Thyroid gland (tissue), 4 donors: ENCODE data around the gene MANF. TPM values are rescaled to one million over a fixed set of nuclear protein-coding genes. Genes with fewer than 3 reads are reported as not detected.

Source experiments
- DNase-seq, 2 donors: peaks; one replicate each; pipeline ENCODE4 v3.0.0-alpha.2; 2019
- H3K27ac ChIP-seq, 3 donors: fragments of 200-600 bp; sonication (generic); 1 replicate in 2 of 3; 2 replicates in 1 of 3; pipeline ENCODE4 v1.5.1; 2016 to 2019; ENCODE audit warnings: mild to moderate bottlenecking in 1 of 3, moderate library complexity in 1 of 3
- H3K27me3 ChIP-seq: fragments of 200-600 bp; sonication (generic); one replicate; pipeline ENCODE4 v1.5.1; 2019
- H3K36me3 ChIP-seq, 2 donors: fragments of 200-600 bp; sonication (generic); one replicate each; pipeline ENCODE4 v1.5.1; 2016 to 2019
- H3K4me1 ChIP-seq, 2 donors: fragments of 200-600 bp; sonication (generic); one replicate each; pipeline ENCODE4 v1.5.1; 2017 to 2019
- H3K4me3 ChIP-seq, 3 donors: fragments of 200-600 bp; sonication (generic); replicated peaks in 1 of 3; 1 replicate in 2 of 3; 2 replicates in 1 of 3; pipeline ENCODE4 v1.5.1; 2016; ENCODE audit warnings: mild to moderate bottlenecking in 1 of 3
- H3K9me3 ChIP-seq: fragments of 200-600 bp; sonication (generic); one replicate; pipeline ENCODE4 v1.5.1; 2017
- CTCF ChIP-seq, 6 experiments: fragments of 200-600 bp in 3 of 6; fragments of 450-650 bp in 3 of 6; sonication (generic) in 3 of 6; IDR thresholded peaks; one replicate each; pipeline ENCODE4 v1.5.1; 2016 to 2019; ENCODE audit warnings: antibody characterized with exemption in 6 of 6, mild to moderate bottlenecking in 2 of 6, inconsistent platforms in 1 of 6, moderate library complexity in 1 of 6
- POLR2A ChIP-seq, 2 donors: fragments of 450-650 bp; IDR thresholded peaks; one replicate each; pipeline ENCODE4 v1.6.1; 2017; ENCODE audit warnings: antibody characterized with exemption in 2 of 2, mild to moderate bottlenecking in 2 of 2, moderate library complexity in 1 of 2
- WGBS, 2 donors: methylation state at CpG; one replicate each; pipeline ENCODE4 v1.1.5; 2017; 5-methylcytosine and 5-hydroxymethylcytosine counted together
- intact Hi-C: fragments of 100-400 bp; cut with DNase I; formaldehyde crosslinking; loops from one replicate; pipeline ENCODE4 v1.15.1; 2023
- total RNA-seq, 4 donors: library from RNA; depleted of rRNA; stranded (reverse); fragments of >200 nt; gene quantifications; one replicate each; pipeline ENCODE4 v1.2.3, GENCODE V29; 2016

MANF gene
- total RNA-seq, 4 donors from 2014 or later, result 79.7 to 312 (median 189) TPM

DNA sequence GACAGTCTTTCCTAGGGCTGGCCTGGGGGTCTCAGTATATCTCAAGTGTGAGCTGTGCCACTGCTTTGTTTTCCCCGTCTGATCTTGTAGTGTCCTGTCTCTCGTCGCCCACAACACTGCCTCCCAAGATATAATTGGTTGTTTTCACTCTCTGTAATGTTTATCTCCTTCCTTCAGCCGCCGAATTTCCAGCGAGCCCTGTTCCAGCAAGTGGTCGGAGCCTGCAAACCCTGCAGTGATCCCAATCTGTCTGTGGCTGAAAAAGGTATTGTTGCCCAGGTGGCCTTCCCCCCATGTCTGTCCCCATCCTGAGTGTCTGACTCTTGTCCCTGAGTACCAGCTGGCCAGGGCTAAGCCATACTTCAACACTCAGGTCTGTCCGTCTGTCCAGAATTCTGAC lies 9.5 kb upstream of the MANF start:
- Histone ChIP-seq H3K36me3 (peaks cover 0 to 11% of the 10 kb centered on the region in 2 donors), H3K4me3 (no peak overlapping the region), H3K27me3 (no peaks in the 10 kb centered on the region), H3K27ac (no peak overlapping the region), H3K9me3 (no peaks in the 10 kb centered on the region), H3K4me1 (no peaks in the 10 kb centered on the region)
- intact Hi-C loops, result loop anchor here (10.0 kb wide), 1 partner anchor 811 kb away; the partner anchor contains the start of genes C3orf18 and HEMK1
- no peak for DNase-seq
- TF ChIP-seq POLR2A (IDR thresholded peaks at IDR 0.05), result no peak
- TF ChIP-seq CTCF (IDR thresholded peaks at IDR 0.05), result no peak
- WGBS, 2 donors, result 89 to 90% methylated on average over 8 of the region's 8 CpGs

DNA sequence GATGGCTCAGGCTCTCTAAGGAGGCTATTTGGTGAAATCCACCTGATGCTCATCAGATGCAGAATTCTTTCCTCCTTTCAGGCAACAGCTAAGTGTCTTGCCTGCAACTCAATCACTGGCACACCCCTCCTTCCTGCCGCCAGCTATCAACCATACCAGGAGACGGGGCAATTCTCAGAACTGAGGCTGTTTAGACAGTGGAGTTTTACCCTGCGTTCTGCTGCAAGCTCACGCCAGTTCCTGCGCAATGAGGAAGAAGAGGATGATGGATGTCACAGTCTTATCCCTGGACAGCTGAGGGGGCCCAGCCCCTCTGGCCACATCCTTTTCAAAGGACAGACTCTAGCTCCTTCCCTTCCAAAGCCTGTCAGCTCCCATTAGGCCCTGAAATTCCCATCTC lies 7.0 kb upstream of the MANF start:
- peaks cover 0 to 11% of the 10 kb centered on the region in 2 donors for H3K36me3 ChIP-seq
- WGBS, 2 donors, result 93 to 97% methylated on average over 5 of the region's 5 CpGs
- no peak overlapping the region for H3K27ac ChIP-seq
- no peaks in the 10 kb centered on the region for H3K27me3 ChIP-seq
- no peaks in the 10 kb centered on the region for H3K4me1 ChIP-seq
- no peak for TF ChIP-seq CTCF (IDR thresholded peaks at IDR 0.05)
- TF ChIP-seq POLR2A (IDR thresholded peaks at IDR 0.05), result no peak
- no peaks in the 10 kb centered on the region for H3K9me3 ChIP-seq
- intact Hi-C loops, result loop anchor here (10.0 kb wide), 1 partner anchor 813 kb away; the partner anchor contains the start of genes C3orf18 and HEMK1
- DNase-seq, result no peak
- H3K4me3 ChIP-seq, result no peak overlapping the region

DNA sequence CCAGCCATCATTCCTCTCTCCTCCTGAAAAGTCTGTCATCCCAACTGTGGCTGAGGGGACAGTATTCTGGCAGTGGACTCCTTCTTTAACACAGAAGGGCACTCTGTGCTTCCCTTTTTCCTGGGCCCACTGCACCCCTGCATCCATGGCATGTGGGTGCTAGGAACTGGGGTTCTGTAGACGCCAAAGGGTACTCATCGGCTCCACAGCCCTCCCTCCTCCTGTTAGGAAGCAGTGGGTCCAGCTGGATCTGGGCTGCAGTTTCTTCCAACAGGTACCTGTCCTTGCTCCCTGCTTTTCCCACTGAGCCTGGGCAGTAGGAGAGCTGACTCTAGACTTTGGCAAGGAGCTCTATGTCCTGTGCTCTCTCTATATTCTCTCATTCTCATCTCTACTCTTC lies 6.4 kb upstream of the MANF start:
- intact Hi-C loops, result loop anchor here (10.0 kb wide), 1 partner anchor 814 kb away; the partner anchor contains the start of genes C3orf18 and HEMK1

GRCh38 chr3:51379301-51379700 lies 5.8 kb upstream of the MANF start:
- Histone ChIP-seq H3K4me3 (no peak overlapping the region), H3K36me3 (peaks cover 0 to 11% of the 10 kb centered on the region in 2 donors), H3K4me1 (peaks cover 0 to 9% of the 10 kb centered on the region in 2 donors), H3K9me3 (no peaks in the 10 kb centered on the region), H3K27me3 (no peaks in the 10 kb centered on the region), H3K27ac (no peak overlapping the region)
- 48 to 86% methylated on average over 2 to 8 of the region's 8 CpGs for WGBS, 2 donors
- intact Hi-C loops, result loop anchor here (10.0 kb wide), 1 partner anchor 814 kb away; the partner anchor contains the start of genes C3orf18 and HEMK1
- no peak for TF ChIP-seq POLR2A (IDR thresholded peaks at IDR 0.05)
- no peak for TF ChIP-seq CTCF (IDR thresholded peaks at IDR 0.05)
- no peak for DNase-seq

More for the DNA sequence above, 6.4 kb upstream of the MANF start:
- DNase-seq, result no peak
- peaks cover 0 to 4% of the 10 kb centered on the region in 2 donors for H3K4me1 ChIP-seq
- H3K27ac ChIP-seq, result no peak overlapping the region
- peaks cover 0 to 11% of the 10 kb centered on the region in 2 donors for H3K36me3 ChIP-seq
- no peak overlapping the region for H3K4me3 ChIP-seq
- WGBS, 2 donors, result 81 to 100% methylated on average over 2 of the region's 2 CpGs
- no peak for TF ChIP-seq CTCF (IDR thresholded peaks at IDR 0.05)
- no peak for TF ChIP-seq POLR2A (IDR thresholded peaks at IDR 0.05)
- H3K27me3 ChIP-seq, result no peaks in the 10 kb centered on the region
- H3K9me3 ChIP-seq, result no peaks in the 10 kb centered on the region

DNA sequence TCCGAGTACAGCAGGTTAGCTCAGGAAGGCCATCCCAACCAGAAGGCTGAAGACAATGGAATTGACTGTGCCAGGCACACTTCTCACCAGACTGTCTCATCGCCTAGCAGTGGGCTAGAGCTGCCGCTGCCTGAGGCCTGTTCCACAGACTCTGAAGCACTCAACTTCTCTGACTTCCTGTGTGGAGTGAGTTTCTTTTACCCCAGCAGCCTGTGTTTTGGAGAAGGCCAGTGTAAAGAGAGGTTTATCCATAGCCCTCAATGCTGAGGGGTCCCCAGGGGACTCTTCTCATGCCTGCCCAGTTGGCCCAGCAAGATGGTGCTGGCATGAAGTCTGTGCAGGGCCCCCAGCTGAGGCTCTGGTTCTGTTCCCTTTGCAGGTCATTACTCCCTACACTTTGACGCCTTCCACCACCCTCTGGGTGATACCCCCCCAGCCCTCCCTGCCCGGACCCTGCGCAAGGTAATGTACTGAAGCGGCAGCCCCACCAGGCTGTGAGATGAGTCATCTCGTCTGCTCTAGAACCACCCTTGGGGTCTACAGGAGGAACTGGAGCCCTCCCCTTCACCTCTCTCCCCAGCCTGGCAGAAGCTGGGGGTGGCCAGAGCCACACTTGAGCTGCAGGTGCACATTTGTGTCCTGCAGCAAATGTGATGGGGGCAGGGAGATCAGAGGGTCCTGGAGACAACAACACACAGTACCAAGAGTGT lies 5.2 kb upstream of the MANF start:
- Histone ChIP-seq H3K36me3 (peaks cover 0 to 5% of the 10 kb centered on the region in 2 donors), H3K4me1 (peaks cover 0 to 9% of the 10 kb centered on the region in 2 donors), H3K9me3 (no peaks in the 10 kb centered on the region), H3K27ac (no peak overlapping the region), H3K4me3 (no peak overlapping the region), H3K27me3 (no peaks in the 10 kb centered on the region)
- DNase-seq, result no peak
- WGBS, 2 donors, result 85 to 98% methylated on average over 6 to 8 of the region's 8 CpGs
- TF ChIP-seq POLR2A (IDR thresholded peaks at IDR 0.05) (no peak), CTCF (IDR thresholded peaks at IDR 0.05) (no peak)
- intact Hi-C loops, result loop anchor here (5.0 to 10.0 kb wide), 3 partner anchors 595 to 815 kb away; partner anchors contain the start of genes ABHD14A, ABHD14B, C3orf18 and HEMK1
